Liver (tissue), 9 donors: ENCODE data around the gene HMX1. TPM values are rescaled to one million over a fixed set of nuclear protein-coding genes. Genes with fewer than 3 reads are reported as not detected.

ENCODE experiments used
- DNase-seq: peaks from one replicate; pipeline ENCODE4 v3.0.0-alpha.2; 2017; ENCODE audit warnings: low spot score
- H3K27ac ChIP-seq, 2 donors: one replicate each; pipeline ENCODE4 v1.7.0; 2013; ENCODE audit warnings: inconsistent platforms in 2 of 2, low read length in 2 of 2, control low read depth in 1 of 2, low read depth in 1 of 2, mild to moderate bottlenecking in 1 of 2
- H3K27me3 ChIP-seq, 4 donors: one replicate each; pipeline versions ENCODE4 v1.6.1 to v1.7.0; 2013; ENCODE audit warnings: low read length in 3 of 4, inconsistent platforms in 1 of 4, mild to moderate bottlenecking in 1 of 4, moderate library complexity in 1 of 4; ENCODE audit not compliant: control insufficient read depth in 4 of 4, insufficient read depth in 4 of 4
- H3K36me3 ChIP-seq, 4 donors: one replicate each; pipeline versions ENCODE4 v1.6.1 to v1.7.0; 2013; ENCODE audit warnings: low read length in 3 of 4, mild to moderate bottlenecking in 3 of 4, low read depth in 1 of 4, moderate library complexity in 1 of 4; ENCODE audit not compliant: control insufficient read depth in 4 of 4, insufficient read depth in 3 of 4
- H3K4me1 ChIP-seq, 4 donors: one replicate each; pipeline versions ENCODE4 v1.6.1 to v1.7.0; 2013; ENCODE audit warnings: low read length in 3 of 4, mild to moderate bottlenecking in 3 of 4, moderate library complexity in 1 of 4; ENCODE audit not compliant: control insufficient read depth in 4 of 4, insufficient read depth in 4 of 4
- H3K4me3 ChIP-seq, 3 donors: one replicate each; pipeline versions ENCODE4 v1.6.1 to v1.7.0; 2013; ENCODE audit warnings: low read length in 3 of 3, control low read depth in 1 of 3, low read depth in 1 of 3, mild to moderate bottlenecking in 1 of 3
- H3K9ac ChIP-seq, 2 donors: one replicate each; pipeline ENCODE4 v1.7.0; 2013; ENCODE audit warnings: low read length in 2 of 2, mild to moderate bottlenecking in 2 of 2, moderate library complexity in 2 of 2, control low read depth in 1 of 2, low read depth in 1 of 2
- H3K9me3 ChIP-seq, 4 donors: one replicate each; pipeline versions ENCODE4 v1.6.1 to v1.7.0; 2013; ENCODE audit warnings: low read length in 3 of 4; ENCODE audit not compliant: control insufficient read depth in 4 of 4
- ATF3 ChIP-seq: IDR thresholded peaks from 2 replicates; pipeline ENCODE4 v1.6.1; 2016; ENCODE audit warnings: antibody characterized with exemption
- CTCF ChIP-seq: fragments of 150-350 bp; IDR thresholded peaks from 2 replicates; pipeline ENCODE4 v1.5.1; 2017; ENCODE audit warnings: improper control_type of control experiment, low read depth, low read length; ENCODE audit not compliant: missing input control
- EGR1 ChIP-seq, 2 donors: IDR thresholded peaks; 2 replicates each; pipeline ENCODE4 v1.6.1; 2016 to 2018; ENCODE audit warnings: antibody characterized with exemption in 2 of 2, low read depth in 2 of 2
- FOXA1 ChIP-seq: IDR thresholded peaks from 2 replicates; pipeline ENCODE4 v1.6.1; 2016; ENCODE audit warnings: antibody characterized with exemption
- FOXA2 ChIP-seq: IDR thresholded peaks from 2 replicates; pipeline ENCODE4 v1.6.1; 2016; ENCODE audit warnings: antibody characterized with exemption
- GABPA ChIP-seq, 2 donors: IDR thresholded peaks in 1 of 2; conservative IDR thresholded peaks in 1 of 2; 2 replicates each; pipeline ENCODE4 v1.6.1; 2016; ENCODE audit warnings: antibody characterized with exemption in 2 of 2, mild to moderate bottlenecking in 1 of 2, moderate library complexity in 1 of 2
- HNF4A ChIP-seq, 2 donors: conservative IDR thresholded peaks; 2 replicates each; pipeline ENCODE4 v1.6.1; 2016; ENCODE audit warnings: antibody characterized with exemption in 2 of 2, mild to moderate bottlenecking in 2 of 2
- HNF4G ChIP-seq: IDR thresholded peaks from 2 replicates; pipeline ENCODE4 v1.6.1; 2016; ENCODE audit warnings: antibody characterized with exemption
- MAX ChIP-seq: IDR thresholded peaks from 2 replicates; pipeline ENCODE4 v1.6.1; 2016; ENCODE audit warnings: antibody characterized with exemption
- NR2F2 ChIP-seq: IDR thresholded peaks from 2 replicates; pipeline ENCODE4 v1.6.1; 2016; ENCODE audit warnings: antibody characterized with exemption
- RAD21 ChIP-seq, 2 donors: IDR thresholded peaks; 2 replicates each; pipeline ENCODE4 v1.6.1; 2016; ENCODE audit warnings: antibody characterized with exemption in 2 of 2, mild to moderate bottlenecking in 2 of 2
- REST ChIP-seq: IDR thresholded peaks from 2 replicates; pipeline ENCODE4 v1.6.1; 2016; ENCODE audit warnings: antibody characterized with exemption, mild to moderate bottlenecking
- RXRA ChIP-seq, 2 donors: IDR thresholded peaks; 2 replicates each; pipeline ENCODE4 v1.6.1; 2017 to 2018; ENCODE audit warnings: antibody characterized with exemption in 2 of 2, mild to moderate bottlenecking in 1 of 2
- SP1 ChIP-seq: IDR thresholded peaks from 2 replicates; pipeline ENCODE4 v1.6.1; 2018; ENCODE audit warnings: antibody characterized with exemption, mild to moderate bottlenecking
- TAF1 ChIP-seq: conservative IDR thresholded peaks from 2 replicates; pipeline ENCODE4 v1.6.1; 2016; ENCODE audit warnings: antibody characterized with exemption, mild to moderate bottlenecking
- YY1 ChIP-seq: IDR thresholded peaks from 2 replicates; pipeline ENCODE4 v1.6.1; 2016; ENCODE audit warnings: antibody characterized with exemption, mild to moderate bottlenecking
- WGBS: extraction: QIAGEN DNeasy Blood & Tissue Kit; methylation state at CpG from one replicate; pipeline ENCODE4 v1.1.7; 2013; 5-methylcytosine and 5-hydroxymethylcytosine counted together
- polyA plus RNA-seq, 2 donors: library from polyadenylated mRNA; stranded (reverse) in 1 of 2; unstranded in 1 of 2; fragments of 200-250 nt in 1 of 2; fragments of >200 nt in 1 of 2; fragmentation: Nextera tagmentation in 1 of 2; extraction: Ambion mirVana in 1 of 2; gene quantifications; one replicate each; pipeline versions ENCODE4 v1.2.1 to v1.2.3, GENCODE V29; 2013 to 2015
- total RNA-seq, 2 donors: library from RNA; depleted of rRNA; stranded (reverse); fragments of >200 nt; gene quantifications; one replicate each; pipeline ENCODE4 v1.2.3, GENCODE V29; 2014
- donor health status: healthy.
- donor health status: healthy.
- donor health status: healthy.
- donor health status: healthy.
- donor health status: healthy.

Gene HMX1
- total and polyA plus RNA-seq, 4 donors = not detected

- Histone ChIP-seq H3K9ac (no peak overlapping the region), H3K27me3 (no peaks in the 10 kb centered on the region), H3K4me1 (no peaks in the 10 kb centered on the region), H3K9me3 (no peaks in the 10 kb centered on the region), H3K27ac (no peak overlapping the region), H3K36me3 (no peaks in the 10 kb centered on the region), H3K4me3 (no peak overlapping the region)
- 74% methylated on average over 24 of the region's 24 CpGs for WGBS
- DNase-seq = no peak
- no peak for TF ChIP-seq CTCF
- TF ChIP-seq RAD21 (IDR thresholded peaks at IDR 0.05) = no peak
- no peak for TF ChIP-seq ATF3
- TF ChIP-seq TAF1 = no peak
- TF ChIP-seq FOXA1 = no peak
- no peak for TF ChIP-seq FOXA2
- TF ChIP-seq HNF4A (conservative IDR thresholded peaks at IDR 0.05) = no peak
- no peak for TF ChIP-seq NR2F2
- TF ChIP-seq GABPA (IDR thresholded peaks at IDR 0.05 in 1 of 2, conservative IDR thresholded peaks at IDR 0.05 in 1 of 2) = no peak
- TF ChIP-seq YY1 = no peak
- TF ChIP-seq MAX = no peak
- TF ChIP-seq SP1 = no peak
- no peak for TF ChIP-seq EGR1 (IDR thresholded peaks at IDR 0.05; ENCODE audit: low read depth in 2 of 2)
- TF ChIP-seq RXRA (IDR thresholded peaks at IDR 0.05) = no peak
- TF ChIP-seq REST = no peak
Measured at GRCh38 chr4:8913121-8913857, 41.6 kb upstream of the HMX1 start.

- peak; percentile 28 for DNase-seq
- Histone ChIP-seq H3K27ac (no peak overlapping the region), H3K9me3 (no peaks in the 10 kb centered on the region), H3K36me3 (no peaks in the 10 kb centered on the region), H3K27me3 (peaks cover 0 to under 1% (median 0%) of the 10 kb centered on the region in 4 donors), H3K4me3 (no peak overlapping the region), H3K9ac (no peak overlapping the region), H3K4me1 (no peaks in the 10 kb centered on the region)
- TF ChIP-seq TAF1 = no peak
- TF ChIP-seq HNF4G = no peak
- TF ChIP-seq HNF4A (conservative IDR thresholded peaks at IDR 0.05) = no peak
- 82% methylated on average over 6 of the region's 6 CpGs for WGBS
Measured at GRCh38 chr4:8912506-8912905, 40.9 kb upstream of the HMX1 start.
